ENCODE results near the gene C4orf46. TPM values are rescaled to one million over a fixed set of nuclear protein-coding genes. Genes with fewer than 3 reads are reported as not detected.
A peak's percentile ranks its signal among the peaks of the same experiment; 100 is the strongest.

The C4orf46 gene
- polyA plus RNA-seq, 4 donors: 1.8 to 9.6 (median 3.9) TPM

DNA sequence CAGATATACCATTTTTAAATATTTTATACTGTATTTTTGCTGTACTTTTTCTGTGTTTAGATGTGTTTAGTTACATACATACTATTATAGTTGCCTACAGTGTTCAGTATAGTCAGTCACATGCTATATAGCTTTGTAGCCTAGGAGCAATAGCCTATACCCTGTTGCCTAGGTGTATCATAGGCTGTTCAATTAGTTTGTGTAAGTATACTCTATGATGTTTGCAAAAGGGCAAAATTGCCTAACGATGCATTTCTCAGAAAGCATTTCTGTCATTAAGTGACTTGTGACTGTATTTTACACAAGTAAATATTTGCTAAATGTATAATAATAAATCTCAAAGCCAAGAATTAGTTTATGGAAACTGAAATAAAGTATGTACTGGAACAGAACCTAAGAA is 9.9 kb upstream of the C4orf46 start:
- 54 to 81% (median 79%) methylated on average over 1 of the region's 1 CpG for WGBS, 3 donors
- no peak overlapping the region for H3K27ac ChIP-seq (ENCODE audit: low read depth in 1 of 3, low read length in 2 of 3)
- peaks cover 0 to 2% (median 0%) of the 10 kb centered on the region in 3 donors for H3K4me1 ChIP-seq (ENCODE audit: control insufficient read depth in 3 of 3, insufficient read depth in 2 of 3, low read depth in 1 of 3, low read length in 2 of 3)
- H3K4me3 ChIP-seq (ENCODE audit: low read depth in 1 of 3, low read length in 3 of 3): no peak overlapping the region
- no peaks in the 10 kb centered on the region for H3K27me3 ChIP-seq (ENCODE audit: control insufficient read depth in 3 of 3, insufficient read depth in 3 of 3, low read length in 3 of 3)
- H3K9me3 ChIP-seq (ENCODE audit: control insufficient read depth in 2 of 2, insufficient read depth in 1 of 2, low read depth in 1 of 2, low read length in 1 of 2): no peaks in the 10 kb centered on the region
- no peak for FAIRE-seq
- peaks cover 0 to 5% (median under 1%) of the 10 kb centered on the region in 3 donors for H3K36me3 ChIP-seq (ENCODE audit: control insufficient read depth in 3 of 3, insufficient read depth in 2 of 3, low read depth in 1 of 3, low read length in 3 of 3)
- no peak for DNase-seq

GRCh38 chr4:158678767-158679166 is 7.1 kb upstream of the C4orf46 start:
- Histone ChIP-seq H3K4me3 (ENCODE audit: low read depth in 1 of 3, low read length in 3 of 3) (no peak overlapping the region), H3K27me3 (ENCODE audit: control insufficient read depth in 3 of 3, insufficient read depth in 3 of 3, low read length in 3 of 3) (no peaks in the 10 kb centered on the region), H3K4me1 (ENCODE audit: control insufficient read depth in 3 of 3, insufficient read depth in 2 of 3, low read depth in 1 of 3, low read length in 2 of 3) (peaks cover 0 to 2% (median 0%) of the 10 kb centered on the region in 3 donors), H3K36me3 (ENCODE audit: control insufficient read depth in 3 of 3, insufficient read depth in 2 of 3, low read depth in 1 of 3, low read length in 3 of 3) (peaks cover 0 to 5% (median 0%) of the 10 kb centered on the region in 3 donors), H3K27ac (ENCODE audit: low read depth in 1 of 3, low read length in 2 of 3) (no peak overlapping the region), H3K9me3 (ENCODE audit: control insufficient read depth in 2 of 2, insufficient read depth in 1 of 2, low read depth in 1 of 2, low read length in 1 of 2) (no peaks in the 10 kb centered on the region)
- WGBS, 3 donors: 35 to 72% (median 50%) methylated on average over 2 of the region's 2 CpGs
- DNase-seq (peak in 1 of 2 donors; percentile 77), FAIRE-seq (no peak)

GRCh38 chr4:158676076-158676475 is 4.4 kb upstream of the C4orf46 start:
- FAIRE-seq: no peak
- Histone ChIP-seq H3K9me3 (ENCODE audit: control insufficient read depth in 2 of 2, insufficient read depth in 1 of 2, low read depth in 1 of 2, low read length in 1 of 2) (no peaks in the 10 kb centered on the region), H3K27me3 (ENCODE audit: control insufficient read depth in 3 of 3, insufficient read depth in 3 of 3, low read length in 3 of 3) (no peaks in the 10 kb centered on the region), H3K4me3 (ENCODE audit: low read depth in 1 of 3, low read length in 3 of 3) (no peak overlapping the region), H3K4me1 (ENCODE audit: control insufficient read depth in 3 of 3, insufficient read depth in 2 of 3, low read depth in 1 of 3, low read length in 2 of 3) (peaks cover 0 to 6% (median 3%) of the 10 kb centered on the region in 3 donors), H3K36me3 (ENCODE audit: control insufficient read depth in 3 of 3, insufficient read depth in 2 of 3, low read depth in 1 of 3, low read length in 3 of 3) (peaks cover 0 to 2% (median 0%) of the 10 kb centered on the region in 3 donors), H3K27ac (ENCODE audit: low read depth in 1 of 3, low read length in 2 of 3) (no peak overlapping the region)
- WGBS, 3 donors: 83 to 92% (median 87%) methylated on average over 5 of the region's 5 CpGs
- DNase-seq: no peak

GRCh38 chr4:158673633-158674032 is 1.9 kb upstream of the C4orf46 start:
- Histone ChIP-seq H3K27ac (ENCODE audit: low read depth in 1 of 3, low read length in 2 of 3) (no peak overlapping the region), H3K4me3 (ENCODE audit: low read depth in 1 of 3, low read length in 3 of 3) (no peak overlapping the region), H3K36me3 (ENCODE audit: control insufficient read depth in 3 of 3, insufficient read depth in 2 of 3, low read depth in 1 of 3, low read length in 3 of 3) (no peaks in the 10 kb centered on the region), H3K9me3 (ENCODE audit: control insufficient read depth in 2 of 2, insufficient read depth in 1 of 2, low read depth in 1 of 2, low read length in 1 of 2) (no peaks in the 10 kb centered on the region), H3K4me1 (ENCODE audit: control insufficient read depth in 3 of 3, insufficient read depth in 2 of 3, low read depth in 1 of 3, low read length in 2 of 3) (peaks cover 3 to 9% (median 4%) of the 10 kb centered on the region in 3 donors), H3K27me3 (ENCODE audit: control insufficient read depth in 3 of 3, insufficient read depth in 3 of 3, low read length in 3 of 3) (no peaks in the 10 kb centered on the region)
- FAIRE-seq: no peak
- 49 to 78% (median 54%) methylated on average over 3 of the region's 3 CpGs for WGBS, 3 donors
- DNase-seq: peak; percentile 11 to 20

- Histone ChIP-seq H3K27ac (ENCODE audit: low read depth in 1 of 3, low read length in 2 of 3) (peak within 1 kb of the TSS; percentile 94 to 99 (median 99)), H3K4me3 (ENCODE audit: low read depth in 1 of 3, low read length in 3 of 3) (peak within 1 kb of the TSS; percentile 60 to 89 (median 84)), H3K27me3 (ENCODE audit: control insufficient read depth in 3 of 3, insufficient read depth in 3 of 3, low read length in 3 of 3) (no peaks in the 10 kb centered on the region), H3K9me3 (ENCODE audit: control insufficient read depth in 2 of 2, insufficient read depth in 1 of 2, low read depth in 1 of 2, low read length in 1 of 2) (no peaks in the 10 kb centered on the region), H3K4me1 (ENCODE audit: control insufficient read depth in 3 of 3, insufficient read depth in 2 of 3, low read depth in 1 of 3, low read length in 2 of 3) (peaks cover 2 to 9% (median 4%) of the 10 kb centered on the region in 3 donors), H3K36me3 (ENCODE audit: control insufficient read depth in 3 of 3, insufficient read depth in 2 of 3, low read depth in 1 of 3, low read length in 3 of 3) (no peaks in the 10 kb centered on the region)
- 0% methylated on average over 59 to 60 of the region's 60 CpGs for WGBS, 3 donors
- DNase-seq (peak; percentile 100), FAIRE-seq (peak; percentile 79)
Measured at GRCh38 chr4:158671915-158672806, 474 bp upstream of the C4orf46 start, which contains the start of gene ETFDH. TSS of gene ETFDH (plus strand) at chr4:158672296. CDS start at chr4:158672457, 161 bp downstream.

- FAIRE-seq: no peak
- WGBS, 3 donors: 0% methylated on average over 32 to 35 of the region's 35 CpGs
Measured at GRCh38 chr4:158670975-158671664, 567 bp downstream of the C4orf46 start.

GRCh38 chr4:158669310-158669709 is 2.4 kb downstream of the C4orf46 start:
- H3K4me3 ChIP-seq (ENCODE audit: low read depth in 1 of 3, low read length in 3 of 3): no peak overlapping the region
- H3K4me1 ChIP-seq (ENCODE audit: control insufficient read depth in 3 of 3, insufficient read depth in 2 of 3, low read depth in 1 of 3, low read length in 2 of 3): peaks cover 2 to 9% (median 4%) of the 10 kb centered on the region in 3 donors
- H3K27ac ChIP-seq (ENCODE audit: low read depth in 1 of 3, low read length in 2 of 3): no peak overlapping the region
- DNase-seq: no peak
- H3K27me3 ChIP-seq (ENCODE audit: control insufficient read depth in 3 of 3, insufficient read depth in 3 of 3, low read length in 3 of 3): no peaks in the 10 kb centered on the region
- no peaks in the 10 kb centered on the region for H3K9me3 ChIP-seq (ENCODE audit: control insufficient read depth in 2 of 2, insufficient read depth in 1 of 2, low read depth in 1 of 2, low read length in 1 of 2)
- 79 to 83% (median 81%) methylated on average over 7 of the region's 7 CpGs for WGBS, 3 donors
- H3K36me3 ChIP-seq (ENCODE audit: control insufficient read depth in 3 of 3, insufficient read depth in 2 of 3, low read depth in 1 of 3, low read length in 3 of 3): peaks cover 0 to 3% (median 0%) of the 10 kb centered on the region in 3 donors
- FAIRE-seq: no peak

More at GRCh38 chr4:158670975-158671664, 567 bp downstream of the C4orf46 start:
- no peaks in the 10 kb centered on the region for H3K9me3 ChIP-seq (ENCODE audit: control insufficient read depth in 2 of 2, insufficient read depth in 1 of 2, low read depth in 1 of 2, low read length in 1 of 2)
- H3K36me3 ChIP-seq (ENCODE audit: control insufficient read depth in 3 of 3, insufficient read depth in 2 of 3, low read depth in 1 of 3, low read length in 3 of 3): no peaks in the 10 kb centered on the region
- H3K4me3 ChIP-seq (ENCODE audit: low read depth in 1 of 3, low read length in 3 of 3): peak overlapping the region; percentile 60 to 89 (median 84)
- no peaks in the 10 kb centered on the region for H3K27me3 ChIP-seq (ENCODE audit: control insufficient read depth in 3 of 3, insufficient read depth in 3 of 3, low read length in 3 of 3)
- H3K27ac ChIP-seq (ENCODE audit: low read depth in 1 of 3, low read length in 2 of 3): peak overlapping the region; percentile 59 to 99 (median 99)
- DNase-seq: peak; percentile 80 to 81
- H3K4me1 ChIP-seq (ENCODE audit: control insufficient read depth in 3 of 3, insufficient read depth in 2 of 3, low read depth in 1 of 3, low read length in 2 of 3): peaks cover 2 to 9% (median 4%) of the 10 kb centered on the region in 3 donors

- no peaks in the 10 kb centered on the region for H3K9me3 ChIP-seq (ENCODE audit: control insufficient read depth in 2 of 2, insufficient read depth in 1 of 2, low read depth in 1 of 2, low read length in 1 of 2)
- DNase-seq (peak; percentile 36 to 43), FAIRE-seq (no peak)
- peaks cover 0 to 4% (median 4%) of the 10 kb centered on the region in 3 donors for H3K4me1 ChIP-seq (ENCODE audit: control insufficient read depth in 3 of 3, insufficient read depth in 2 of 3, low read depth in 1 of 3, low read length in 2 of 3)
- no peak overlapping the region for H3K27ac ChIP-seq (ENCODE audit: low read depth in 1 of 3, low read length in 2 of 3)
- no peak overlapping the region for H3K4me3 ChIP-seq (ENCODE audit: low read depth in 1 of 3, low read length in 3 of 3)
- H3K36me3 ChIP-seq (ENCODE audit: control insufficient read depth in 3 of 3, insufficient read depth in 2 of 3, low read depth in 1 of 3, low read length in 3 of 3): peaks cover 0 to 3% (median 0%) of the 10 kb centered on the region in 3 donors
- 80 to 85% (median 83%) methylated on average over 3 of the region's 3 CpGs for WGBS, 3 donors
- H3K27me3 ChIP-seq (ENCODE audit: control insufficient read depth in 3 of 3, insufficient read depth in 3 of 3, low read length in 3 of 3): no peaks in the 10 kb centered on the region
Measured at GRCh38 chr4:158667651-158668198, 4.0 kb downstream of the C4orf46 start.
